Measurements from ENCODE around the gene HDGF. TPM values are rescaled to one million over a fixed set of nuclear protein-coding genes. Genes with fewer than 3 reads are reported as not detected.

The HDGF gene
- total and polyA plus RNA-seq, 10 donors, result 48.8 to 143 (median 95.6) TPM

DNA sequence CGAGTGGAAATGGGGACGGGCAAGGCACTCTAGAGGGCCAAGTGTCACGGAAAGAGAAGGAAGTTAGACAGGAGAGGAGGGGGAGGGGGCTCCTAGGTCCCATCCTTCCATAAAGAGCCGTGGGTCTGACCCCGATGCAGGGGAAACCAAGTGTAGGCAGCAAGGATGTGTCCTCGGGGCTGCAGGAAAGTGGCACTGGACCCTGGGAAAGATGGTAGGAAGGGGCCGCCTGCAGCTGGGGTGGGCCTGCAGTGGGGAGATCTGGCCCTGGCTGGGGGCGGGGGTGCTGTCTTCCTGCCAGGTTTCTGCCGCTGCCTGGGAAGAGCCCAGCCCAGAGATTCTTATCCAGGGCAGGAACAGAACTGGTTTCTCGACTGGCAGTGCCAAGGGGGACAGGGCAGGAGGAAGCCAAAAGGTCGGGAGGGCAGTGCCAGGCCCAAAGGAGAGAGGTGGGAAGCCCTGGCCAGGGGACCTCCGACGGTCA, 59.0 kb downstream of the HDGF start:
- 2 to 10% (median 6%) methylated on average over 11 to 13 of the region's 13 CpGs for WGBS, 5 donors
- intact Hi-C loops (cut with DNase I; ENCODE audit: low total_unique reads), result no loop called here
- Histone ChIP-seq H3K9me3 (no peaks in the 10 kb centered on the region), H3K36me3 (no peaks in the 10 kb centered on the region), H3K4me3 (no peak overlapping the region), H3K4me1 (peaks cover 5 to 51% (median 33%) of the 10 kb centered on the region in 6 donors), H3K27me3 (replicated peaks in 1 of 7) (peaks cover 0 to 92% (median 42%) of the 10 kb centered on the region in 7 donors), H3K27ac (peak overlapping the region in 1 of 8 donors; percentile 45)
- TF ChIP-seq POLR2A (IDR thresholded peaks at IDR 0.05) (no peak), POLR2AphosphoS5 (IDR thresholded peaks at IDR 0.05) (no peak)
- TF ChIP-seq, protein P1, sequence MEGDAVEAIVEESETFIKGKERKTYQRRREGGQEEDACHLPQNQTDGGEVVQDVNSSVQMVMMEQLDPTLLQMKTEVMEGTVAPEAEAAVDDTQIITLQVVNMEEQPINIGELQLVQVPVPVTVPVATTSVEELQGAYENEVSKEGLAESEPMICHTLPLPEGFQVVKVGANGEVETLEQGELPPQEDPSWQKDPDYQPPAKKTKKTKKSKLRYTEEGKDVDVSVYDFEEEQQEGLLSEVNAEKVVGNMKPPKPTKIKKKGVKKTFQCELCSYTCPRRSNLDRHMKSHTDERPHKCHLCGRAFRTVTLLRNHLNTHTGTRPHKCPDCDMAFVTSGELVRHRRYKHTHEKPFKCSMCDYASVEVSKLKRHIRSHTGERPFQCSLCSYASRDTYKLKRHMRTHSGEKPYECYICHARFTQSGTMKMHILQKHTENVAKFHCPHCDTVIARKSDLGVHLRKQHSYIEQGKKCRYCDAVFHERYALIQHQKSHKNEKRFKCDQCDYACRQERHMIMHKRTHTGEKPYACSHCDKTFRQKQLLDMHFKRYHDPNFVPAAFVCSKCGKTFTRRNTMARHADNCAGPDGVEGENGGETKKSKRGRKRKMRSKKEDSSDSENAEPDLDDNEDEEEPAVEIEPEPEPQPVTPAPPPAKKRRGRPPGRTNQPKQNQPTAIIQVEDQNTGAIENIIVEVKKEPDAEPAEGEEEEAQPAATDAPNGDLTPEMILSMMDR (IDR thresholded peaks at IDR 0.05 in 8 of 11, conservative IDR thresholded peaks at IDR 0.05 in 3 of 11), result no peak
- no peak for DNase-seq

Other genes with a start within 250 kb of the HDGF start
- 1 to 10 TPM in 3 of 7 donors, under 1 TPM in 4; 0.43 to 2.2 (median 0.86) TPM for gene IQGAP3, start 179.1 kb downstream of the HDGF start, total RNA-seq
- gene IQGAP3, start 179.1 kb downstream of the HDGF start, polyA plus RNA-seq, result under 1 TPM; 0.24 to 0.47 (median 0.35) TPM
- gene TTC24, start 172.0 kb downstream of the HDGF start, total RNA-seq, result 1 to 10 TPM; 2.3 to 6.4 (median 4.3) TPM
- 1 to 10 TPM; 2.7 to 5.0 (median 2.8) TPM for gene TTC24, start 172.0 kb downstream of the HDGF start, polyA plus RNA-seq
- 10 to 100 TPM; 34.7 to 50.5 (median 48.3) TPM for gene NAXE, start 159.9 kb downstream of the HDGF start, total RNA-seq
- 10 to 100 TPM; 48.1 to 74.7 (median 54.8) TPM for gene NAXE, start 159.9 kb downstream of the HDGF start, polyA plus RNA-seq
- 10 to 100 TPM; 14.9 to 49.6 (median 26.2) TPM for gene GPATCH4, start 150.2 kb downstream of the HDGF start, total RNA-seq
- 10 to 100 TPM; 12.3 to 25.4 (median 13.8) TPM for gene GPATCH4, start 150.2 kb downstream of the HDGF start, polyA plus RNA-seq
- 1 to 10 TPM in 1 of 7 donors, under 1 TPM in 2, not detected in 4; 0.20 to 1.1 (median 0.46) TPM for gene HAPLN2, start 132.3 kb downstream of the HDGF start, total RNA-seq
- under 1 TPM; 0.22 to 0.80 (median 0.27) TPM for gene HAPLN2, start 132.3 kb downstream of the HDGF start, polyA plus RNA-seq
- not detected for gene BCAN, start 109.6 kb downstream of the HDGF start, total RNA-seq
- gene BCAN, start 109.6 kb downstream of the HDGF start, polyA plus RNA-seq, result under 1 TPM in 2 of 3 donors, not detected in 1; 0.10 to 0.11 TPM
- 100 to 1,000 TPM in 2 of 7 donors, 10 to 100 TPM in 5; 36.0 to 146 (median 58.3) TPM for gene NES, start 74.3 kb downstream of the HDGF start, total RNA-seq
- gene NES, start 74.3 kb downstream of the HDGF start, polyA plus RNA-seq, result 10 to 100 TPM in 1 of 3 donors, 1 to 10 TPM in 2; 4.3 to 39.5 (median 6.7) TPM
- gene CRABP2, start 46.1 kb downstream of the HDGF start, total RNA-seq, result 10 to 100 TPM in 1 of 7 donors, 1 to 10 TPM in 6; 1.2 to 13.1 (median 3.8) TPM
- gene CRABP2, start 46.1 kb downstream of the HDGF start, polyA plus RNA-seq, result 1 to 10 TPM; 1.2 to 5.3 (median 1.8) TPM
- gene METTL25B, start 23.2 kb downstream of the HDGF start, total RNA-seq, result 10 to 100 TPM; 23.2 to 41.1 (median 32.4) TPM
- gene METTL25B, start 23.2 kb downstream of the HDGF start, polyA plus RNA-seq, result 10 to 100 TPM; 33.0 to 43.8 (median 42.9) TPM
- 10 to 100 TPM; 24.0 to 46.7 (median 33.8) TPM for gene ISG20L2, start 22.9 kb downstream of the HDGF start, total RNA-seq
- 10 to 100 TPM in 1 of 3 donors, 1 to 10 TPM in 2; 6.6 to 14.4 (median 9.8) TPM for gene ISG20L2, start 22.9 kb downstream of the HDGF start, polyA plus RNA-seq
- 10 to 100 TPM; 15.2 to 45.3 (median 37.3) TPM for gene MRPL24, start 10.6 kb downstream of the HDGF start, total RNA-seq
- 10 to 100 TPM; 64.8 to 83.5 (median 82.8) TPM for gene MRPL24, start 10.6 kb downstream of the HDGF start, polyA plus RNA-seq
- gene PRCC, start 15.9 kb upstream of the HDGF start, total RNA-seq, result 10 to 100 TPM; 45.4 to 64.6 (median 57.9) TPM
- gene PRCC, start 15.9 kb upstream of the HDGF start, polyA plus RNA-seq, result 10 to 100 TPM; 39.1 to 55.9 (median 52.5) TPM
- gene SH2D2A, start 65.2 kb upstream of the HDGF start, total RNA-seq, result 10 to 100 TPM; 10.4 to 22.1 (median 15.1) TPM
- 1 to 10 TPM; 3.6 to 5.6 (median 5.2) TPM for gene SH2D2A, start 65.2 kb upstream of the HDGF start, polyA plus RNA-seq
- gene INSRR, start 107.4 kb upstream of the HDGF start, total RNA-seq, result under 1 TPM in 3 of 7 donors, not detected in 4; 0.09 TPM
- gene INSRR, start 107.4 kb upstream of the HDGF start, polyA plus RNA-seq, result under 1 TPM in 1 of 3 donors, not detected in 2; under 0.01 TPM
- 1 to 10 TPM in 1 of 7 donors, under 1 TPM in 3, not detected in 3; 0.18 to 1.4 (median 0.48) TPM for gene NTRK1, start 109.2 kb upstream of the HDGF start, total RNA-seq
- under 1 TPM in 2 of 3 donors, not detected in 1; 0.09 to 0.22 TPM for gene NTRK1, start 109.2 kb upstream of the HDGF start, polyA plus RNA-seq
- 10 to 100 TPM; 16.1 to 28.3 (median 24.2) TPM for gene PEAR1, start 142.0 kb upstream of the HDGF start, total RNA-seq
- gene PEAR1, start 142.0 kb upstream of the HDGF start, polyA plus RNA-seq, result 1 to 10 TPM; 1.4 to 6.2 (median 2.6) TPM
- gene LRRC71, start 169.0 kb upstream of the HDGF start, total RNA-seq, result under 1 TPM in 3 of 7 donors, not detected in 4; 0.13 to 0.47 (median 0.23) TPM
- gene LRRC71, start 169.0 kb upstream of the HDGF start, polyA plus RNA-seq, result under 1 TPM; 0.03 to 0.51 (median 0.43) TPM

All from spleen (tissue), 11 donors.